Measurements from ENCODE around the gene NEK6. TPM values are rescaled to one million over a fixed set of nuclear protein-coding genes. Genes with fewer than 3 reads are reported as not detected.
A peak's percentile ranks its signal among the peaks of the same experiment; 100 is the strongest.

Gene NEK6
- total RNA-seq, 6 experiments from 2014 or later = 61.6 to 128 (median 67.5) TPM

GRCh38 chr9:124340219-124341069 lies 82.7 kb downstream of the NEK6 start:
- Histone ChIP-seq H3K4me1 (no peaks in the 10 kb centered on the region), H3K27ac (no peak overlapping the region), H3K9me3 (no peaks in the 10 kb centered on the region), H3K4me3 (no peak overlapping the region), H3K36me3 (peaks cover 0 to 28% (median 12%) of the 10 kb centered on the region in 4 donors), H3K27me3 (no peaks in the 10 kb centered on the region)
- WGBS (ENCODE audit: insufficient coverage, low coverage, low lambda C conversion rate, missing lambda C conversion rate) = 0% methylated on average over 1 of the region's 18 CpGs
- ATAC-seq (no peak), DNase-seq (peak in 2 of 3 donors; percentile 11 to 31)
- intact Hi-C loops (cut with DNase I) = no loop called here
- TF ChIP-seq CTCF (IDR thresholded peaks at IDR 0.05) (no peak), POLR2A (IDR thresholded peaks at IDR 0.05) (no peak)

GRCh38 chr9:124341455-124342170 lies 83.9 kb downstream of the NEK6 start:
- Histone ChIP-seq H3K4me1 (no peaks in the 10 kb centered on the region), H3K27me3 (no peaks in the 10 kb centered on the region), H3K36me3 (peaks cover 0 to 36% (median 14%) of the 10 kb centered on the region in 4 donors), H3K9me3 (no peaks in the 10 kb centered on the region), H3K4me3 (no peak overlapping the region), H3K27ac (no peak overlapping the region)
- no peak for ATAC-seq
- intact Hi-C loops (cut with DNase I) = no loop called here
- WGBS (ENCODE audit: insufficient coverage, low coverage, low lambda C conversion rate, missing lambda C conversion rate) = 93% methylated on average over 8 of the region's 21 CpGs
- TF ChIP-seq CTCF (IDR thresholded peaks at IDR 0.05) (no peak), POLR2A (IDR thresholded peaks at IDR 0.05) (no peak)
- DNase-seq = peak in 2 of 3 donors; percentile 20 to 42

GRCh38 chr9:124342402-124342775 lies 84.6 kb downstream of the NEK6 start:
- peaks cover 0 to 40% (median 14%) of the 10 kb centered on the region in 4 donors for H3K36me3 ChIP-seq
- 63% methylated on average over 3 of the region's 11 CpGs for WGBS (ENCODE audit: insufficient coverage, low coverage, low lambda C conversion rate, missing lambda C conversion rate)
- intact Hi-C loops (cut with DNase I) = no loop called here
- ATAC-seq = no peak
- no peaks in the 10 kb centered on the region for H3K4me1 ChIP-seq
- no peak overlapping the region for H3K4me3 ChIP-seq
- no peak overlapping the region for H3K27ac ChIP-seq
- TF ChIP-seq POLR2A (IDR thresholded peaks at IDR 0.05) (no peak), CTCF (IDR thresholded peaks at IDR 0.05) (no peak)
- H3K27me3 ChIP-seq = no peaks in the 10 kb centered on the region
- peak in 1 of 3 donors; percentile 11 for DNase-seq
- H3K9me3 ChIP-seq = no peaks in the 10 kb centered on the region

GRCh38 chr9:124342776-124343485 lies 85.2 kb downstream of the NEK6 start:
- WGBS (ENCODE audit: insufficient coverage, low coverage, low lambda C conversion rate, missing lambda C conversion rate) = 74% methylated on average over 19 of the region's 26 CpGs
- no peak for TF ChIP-seq CTCF (IDR thresholded peaks at IDR 0.05)
- TF ChIP-seq POLR2A (IDR thresholded peaks at IDR 0.05) = no peak
- intact Hi-C loops (cut with DNase I) = no loop called here
- Histone ChIP-seq H3K36me3 (peaks cover 0 to 39% (median 14%) of the 10 kb centered on the region in 4 donors), H3K9me3 (no peaks in the 10 kb centered on the region), H3K4me1 (no peaks in the 10 kb centered on the region), H3K27ac (no peak overlapping the region), H3K27me3 (no peaks in the 10 kb centered on the region), H3K4me3 (no peak overlapping the region)
- DNase-seq (peak in 2 of 3 donors; percentile 20 to 42), ATAC-seq (peak in 2 of 4 donors; percentile 2 to 5)
